Renal cortex interstitium (tissue), 11 donors: Measurements from ENCODE around the gene RASAL2. TPM values are rescaled to one million over a fixed set of nuclear protein-coding genes. Genes with fewer than 3 reads are reported as not detected.
"Not testable (repeated sequence)": the region's sequence is repeated elsewhere in the genome, so short reads cannot be mapped to it uniquely, and the experiment has no call there.

Experiments used
- DNase-seq, 11 donors: peaks; one replicate each; pipeline ENCODE4 v3.0.0-alpha.2; 2013; ENCODE audit warnings: low read depth in 9 of 11, low spot score in 4 of 11; ENCODE audit errors: extremely low read depth in 1 of 11
- polyA plus RNA-seq, 3 donors: library from polyadenylated mRNA; unstranded; fragments of 120-200 nt; gene quantifications; one replicate each; pipeline ENCODE4 v1.2.1, GENCODE V29; 2013; ENCODE audit not compliant: insufficient read length in 3 of 3

RASAL2 gene
- polyA plus RNA-seq, 3 donors = 18.7 to 23.2 (median 19.6) TPM

DNA sequence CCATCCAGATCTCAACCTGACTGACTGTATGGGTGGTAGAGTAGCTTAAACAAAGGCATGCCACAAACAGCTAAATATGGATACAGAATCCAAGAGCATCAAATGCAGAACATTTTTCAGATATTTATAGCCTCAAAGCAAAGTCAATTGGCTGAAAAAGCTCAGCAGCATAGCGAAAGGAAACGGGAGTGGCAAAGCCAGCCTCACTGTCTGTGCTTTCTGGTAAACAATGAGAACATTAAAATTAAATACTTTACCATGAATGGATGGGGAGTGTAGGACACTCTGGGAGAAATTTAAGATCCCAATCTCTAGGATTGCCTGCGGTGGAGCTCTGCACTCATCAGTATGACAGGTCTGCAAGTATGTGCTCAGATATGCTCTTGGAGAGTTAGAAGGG lies 4.4 kb downstream of the RASAL2 start:
- DNase-seq = no peak

DNA sequence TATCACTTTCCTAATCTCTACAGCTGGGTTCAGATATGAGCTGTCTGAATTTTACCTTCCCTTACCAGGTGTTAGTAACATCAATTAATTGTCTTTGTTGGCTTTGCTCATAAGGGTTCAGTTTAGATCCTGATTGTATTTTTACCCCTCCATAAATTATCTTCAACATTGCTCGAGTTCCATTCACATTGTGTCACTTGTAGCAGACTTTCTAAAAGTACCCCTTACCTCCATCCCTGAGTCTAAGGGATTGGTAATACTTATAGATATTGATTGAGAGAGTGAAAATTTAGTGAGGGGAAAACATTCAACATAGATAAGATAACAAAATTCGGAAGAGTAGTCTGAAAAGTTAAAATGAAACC lies 7.3 kb downstream of the RASAL2 start:
- no peak for DNase-seq

DNA sequence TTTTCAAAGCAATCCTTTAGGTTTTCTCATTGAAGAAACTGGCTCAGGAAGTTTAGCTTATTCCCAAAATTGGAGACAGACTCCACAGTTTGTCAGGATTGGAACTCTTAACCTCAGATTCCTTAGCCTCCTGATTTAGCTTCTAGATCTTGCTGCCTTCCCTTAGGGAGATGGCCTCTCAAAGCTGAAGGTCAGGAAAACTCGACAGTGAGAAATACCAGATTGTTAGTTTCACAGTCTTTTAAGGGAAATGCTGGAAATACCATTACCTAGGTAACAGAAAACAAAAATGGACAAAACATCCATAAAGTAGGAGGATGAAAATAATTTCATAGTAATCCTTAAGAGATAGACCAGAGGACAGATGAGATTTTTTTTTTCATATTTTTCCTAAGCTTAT lies 7.8 kb downstream of the RASAL2 start:
- peak in 1 of 11 donors; percentile 9 for DNase-seq

DNA sequence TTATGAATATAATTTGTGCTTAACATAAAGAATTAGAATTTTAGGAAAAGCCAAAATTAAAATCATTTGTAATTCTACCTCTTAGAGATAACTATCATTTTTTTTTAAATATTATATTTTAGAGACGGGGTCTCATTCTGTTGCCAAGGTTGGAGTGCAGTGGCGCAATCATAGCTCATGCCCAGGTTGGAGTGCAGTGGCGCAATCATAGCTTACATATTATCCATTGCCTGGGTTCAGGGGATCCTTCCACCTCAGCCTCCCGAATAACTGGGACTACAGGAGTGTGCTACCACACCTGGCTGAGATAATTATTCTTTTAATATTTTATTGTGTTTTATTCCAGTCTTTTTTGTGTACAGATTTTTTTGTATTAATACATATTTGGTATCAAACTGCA lies 8.3 kb downstream of the RASAL2 start:
- DNase-seq = no peak

DNA sequence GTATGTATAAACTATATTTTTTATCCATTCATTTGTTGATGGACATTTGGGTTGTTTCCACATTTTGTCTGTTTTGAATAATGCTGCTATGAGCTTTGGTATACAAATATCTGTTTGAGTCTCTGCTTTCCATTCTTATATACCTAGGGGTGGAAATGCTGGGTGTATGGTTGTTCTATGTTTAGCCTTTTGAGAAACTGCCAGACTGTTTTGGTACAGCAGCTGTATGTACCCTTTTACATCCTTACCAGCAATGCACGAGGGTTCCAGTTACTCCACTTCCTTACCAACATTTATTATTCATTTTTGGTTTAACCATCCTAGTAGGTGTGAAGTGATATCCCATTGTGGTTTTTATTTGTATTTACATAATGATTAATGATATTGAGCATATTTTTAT lies 13.9 kb downstream of the RASAL2 start:
- no peak for DNase-seq

DNA sequence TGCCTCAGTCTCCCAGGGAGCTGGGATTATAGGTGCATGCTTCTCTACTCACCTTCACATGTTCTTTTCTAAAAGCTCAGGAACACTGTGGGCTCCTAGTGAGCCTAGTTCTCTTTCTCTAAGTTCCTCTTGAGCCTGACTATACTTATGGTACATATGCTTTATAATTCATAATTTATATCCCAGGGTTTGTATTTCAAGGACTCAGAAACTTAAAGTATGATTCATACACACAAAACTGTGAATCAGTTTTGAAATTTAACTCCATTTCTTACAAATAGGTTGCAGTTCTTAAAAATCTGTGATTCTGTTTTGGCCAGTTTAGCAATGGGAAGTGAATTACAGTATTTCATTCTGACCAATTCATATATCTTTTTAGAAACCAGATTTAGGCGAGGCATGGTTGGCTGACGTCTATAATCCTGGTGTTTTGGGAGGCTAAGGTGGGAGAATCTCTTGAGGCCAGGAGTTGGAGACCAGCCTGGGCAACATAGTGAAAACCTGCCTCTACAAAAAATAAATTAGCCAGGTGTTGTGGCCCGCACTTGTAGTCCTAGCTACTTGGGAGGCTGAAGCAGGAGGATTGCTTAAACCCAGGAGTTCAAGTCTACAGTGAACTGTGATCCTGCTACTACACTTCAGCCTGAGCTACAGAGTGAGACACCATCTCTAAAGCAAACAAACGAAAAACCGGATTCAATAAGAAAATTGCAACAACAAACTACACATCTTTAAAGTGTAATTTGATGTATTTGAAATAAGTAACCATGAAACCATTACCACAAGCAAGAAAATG lies 15.6 kb downstream of the RASAL2 start:
- DNase-seq = no peak

DNA sequence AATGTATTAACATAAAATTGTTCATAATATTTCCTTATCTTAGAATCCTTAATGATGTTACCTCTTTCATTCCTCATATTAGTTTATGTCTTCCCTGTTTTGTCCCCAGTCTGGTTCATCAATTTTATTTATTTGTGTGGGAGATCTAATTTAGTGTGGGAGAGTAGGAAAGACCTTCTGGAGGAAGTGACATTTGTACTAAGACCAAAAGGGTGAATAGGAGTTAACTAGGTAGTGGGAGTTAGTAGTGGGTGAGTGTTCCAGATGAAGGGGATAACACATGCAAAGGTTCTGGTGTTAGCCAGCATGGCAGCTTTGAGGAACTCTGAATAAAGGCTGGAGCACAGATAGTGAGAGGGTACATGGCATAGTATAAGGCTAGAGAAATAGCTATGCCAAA lies 21.4 kb downstream of the RASAL2 start:
- no peak for DNase-seq

DNA sequence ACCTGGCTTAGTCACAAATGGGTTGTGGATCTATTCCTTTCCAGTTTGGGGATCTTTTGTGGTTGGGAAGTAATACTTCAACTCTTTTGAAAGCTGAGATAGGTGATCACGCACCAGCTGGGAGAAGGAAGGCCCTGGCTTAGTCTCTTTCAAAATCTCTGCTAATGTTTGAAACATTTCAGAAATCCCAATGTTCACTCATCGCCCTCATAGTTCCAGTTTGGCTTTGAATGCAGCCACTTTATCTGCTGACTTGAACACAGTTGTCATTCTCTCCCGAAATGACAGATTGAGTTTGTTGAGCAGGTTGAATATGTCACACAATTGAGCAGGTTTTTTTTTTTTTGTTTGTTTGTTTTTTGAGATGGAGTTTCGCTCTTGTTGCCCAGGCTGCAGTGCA lies 24.6 kb downstream of the RASAL2 start:
- no peak for DNase-seq

DNA sequence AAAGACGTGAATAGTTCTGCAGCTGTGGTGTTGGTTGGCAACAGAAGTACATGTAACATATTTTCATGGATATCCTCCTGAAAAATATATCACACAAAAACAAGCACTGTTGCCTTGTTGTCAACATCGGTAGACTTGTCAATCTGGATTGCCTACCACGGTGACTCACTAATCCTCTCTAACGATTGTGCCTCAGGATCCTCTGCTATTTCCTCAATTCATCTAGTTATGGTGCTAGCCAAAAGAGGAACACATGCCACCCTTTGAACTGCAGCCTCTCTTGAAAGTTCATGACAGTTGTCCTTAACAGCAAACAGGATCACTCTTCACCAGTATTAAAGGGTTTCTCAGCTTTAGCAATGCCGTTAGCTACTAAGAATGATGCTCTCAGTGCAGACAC lies 25.7 kb downstream of the RASAL2 start:
- no peak for DNase-seq

DNA sequence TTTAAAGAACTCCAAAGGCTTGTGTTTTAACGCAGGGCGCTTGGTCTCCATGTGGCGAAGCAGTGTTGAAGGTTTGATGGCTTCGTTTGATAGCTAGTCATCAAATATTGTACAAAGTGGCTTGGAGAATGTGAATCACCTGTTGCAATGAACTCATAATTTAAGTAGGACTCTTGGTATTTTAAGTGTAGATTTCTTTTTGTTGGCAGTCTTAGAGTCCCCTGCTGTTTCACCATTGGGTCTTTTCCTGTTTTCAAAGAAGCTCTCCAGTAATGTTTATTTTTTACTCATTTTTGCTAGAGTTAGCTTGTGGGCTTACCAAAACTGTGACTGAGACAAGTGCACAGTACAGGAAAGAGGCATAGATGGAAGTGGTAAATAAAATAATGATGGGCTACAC lies 26.2 kb downstream of the RASAL2 start:
- no peak for DNase-seq

DNA sequence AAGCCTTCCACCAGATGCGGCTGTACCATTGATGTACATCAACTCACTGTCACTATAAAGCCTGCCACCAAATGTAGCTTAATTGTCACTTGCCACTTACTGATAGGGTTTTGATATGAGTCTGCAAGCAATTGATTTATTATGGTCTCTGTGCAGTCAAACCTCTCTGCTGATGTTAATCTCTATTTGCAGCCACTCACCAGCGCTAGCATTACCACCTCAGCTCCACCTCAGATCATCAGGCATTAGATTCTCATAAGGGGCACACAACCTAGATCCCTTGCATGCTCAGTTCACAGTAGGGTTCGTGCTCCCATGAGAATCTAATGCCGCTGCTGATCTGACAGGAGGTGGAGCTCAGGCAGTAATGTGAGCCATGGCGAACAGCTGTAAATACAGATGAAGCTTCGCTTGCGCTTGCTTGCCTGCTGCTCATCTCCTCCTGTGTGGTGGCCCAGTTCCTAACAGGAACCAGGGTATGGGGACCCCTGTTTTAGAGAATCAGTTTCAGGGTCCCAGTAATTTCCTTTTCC lies 26.7 kb downstream of the RASAL2 start:
- not testable (repeated sequence) for DNase-seq

DNA sequence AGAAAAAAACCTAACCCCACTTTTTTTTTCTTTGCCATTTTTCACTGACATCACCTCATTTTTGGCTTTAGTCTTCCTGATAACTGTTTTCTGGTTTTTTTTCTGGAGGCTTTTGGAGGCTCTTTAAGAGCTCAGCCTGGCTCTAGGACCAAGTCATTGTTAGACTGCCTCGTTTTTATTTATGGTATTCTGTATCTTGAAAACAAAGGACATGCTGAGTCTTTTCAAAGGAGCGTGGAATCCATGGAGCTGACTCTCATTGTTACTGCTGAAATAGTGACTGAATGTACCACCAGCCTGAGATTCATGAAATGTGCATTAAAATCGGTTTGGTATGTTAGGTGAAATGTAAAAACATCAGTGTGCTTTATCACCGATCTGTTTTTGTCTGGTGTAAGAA lies 28.0 kb downstream of the RASAL2 start:
- DNase-seq = no peak

DNA sequence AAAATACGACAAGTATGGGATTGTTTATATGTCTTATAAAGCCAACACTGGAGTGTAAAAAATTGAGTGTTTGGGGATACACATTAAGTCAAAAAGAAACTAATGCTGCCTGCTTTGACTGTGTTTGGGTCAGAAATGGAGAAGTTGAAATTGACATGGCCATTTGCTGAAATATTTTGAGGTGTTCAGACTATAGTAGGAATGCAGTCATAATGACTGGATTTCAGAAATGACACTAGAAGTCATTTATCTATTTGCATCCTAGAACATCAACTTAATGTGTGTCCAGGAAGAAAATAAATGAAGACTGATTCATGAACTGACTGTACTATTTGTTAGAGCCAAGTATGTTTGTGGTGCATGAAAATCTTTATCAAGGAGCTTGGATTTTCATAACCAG lies 28.4 kb downstream of the RASAL2 start:
- DNase-seq = no peak

DNA sequence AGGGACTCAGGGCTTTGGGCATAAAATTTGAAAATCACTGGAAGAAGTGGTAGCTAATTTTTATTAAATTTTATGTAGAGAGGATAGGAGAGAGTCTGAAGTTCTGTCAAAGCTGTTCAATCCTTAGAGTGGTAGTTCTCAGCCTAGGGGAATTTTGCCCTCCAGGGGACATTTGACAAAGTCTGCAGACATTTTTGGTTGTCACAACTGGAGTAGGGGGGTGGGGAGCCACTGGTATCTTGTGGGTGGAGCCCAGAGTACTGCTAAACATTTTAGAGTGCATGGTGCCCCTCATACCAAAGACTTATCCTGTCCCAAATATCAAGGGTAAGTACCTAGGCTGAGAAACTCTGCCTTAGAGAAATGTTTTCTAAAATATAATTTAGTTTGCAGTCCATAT lies 30.2 kb downstream of the RASAL2 start:
- no peak for DNase-seq

DNA sequence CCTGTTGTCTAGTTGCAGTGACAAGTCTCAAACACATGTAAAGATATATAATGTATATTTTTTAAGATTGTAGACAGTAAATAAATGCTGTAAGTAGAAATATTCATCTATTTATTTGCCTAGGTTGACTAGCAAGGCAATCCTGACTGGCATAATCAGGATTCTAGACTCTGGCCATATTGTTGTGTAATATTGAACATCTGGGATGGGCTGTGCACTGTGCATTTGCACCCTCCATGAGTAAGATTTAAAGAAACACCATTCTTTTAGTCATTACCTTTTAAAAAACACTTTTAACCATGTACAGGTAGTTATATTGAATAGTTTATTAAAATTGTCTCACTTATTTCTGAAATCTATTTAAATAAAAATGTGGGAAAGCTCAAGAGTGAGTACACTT lies 32.4 kb downstream of the RASAL2 start:
- no peak for DNase-seq

DNA sequence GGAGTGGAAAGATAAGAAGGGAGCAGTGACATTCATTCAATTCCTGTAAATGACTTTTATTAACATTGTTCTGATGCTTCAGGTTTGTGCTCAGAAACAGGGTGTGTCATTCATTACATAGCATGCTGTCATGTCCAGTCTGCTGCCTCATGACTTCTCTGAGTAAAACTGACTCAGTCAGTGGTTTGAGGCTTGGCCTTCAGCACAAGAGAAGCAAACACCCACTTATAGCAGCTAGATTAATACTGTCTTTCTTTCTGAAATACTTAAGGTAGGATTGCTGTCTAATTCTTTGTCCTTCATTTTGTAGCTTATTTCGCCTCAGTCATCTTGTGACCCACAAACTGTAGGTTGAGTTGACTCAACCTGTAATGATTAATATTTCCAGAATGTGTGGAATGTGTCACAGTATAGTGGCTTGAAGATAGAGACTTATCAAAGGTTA lies 32.9 kb downstream of the RASAL2 start:
- no peak for DNase-seq

DNA sequence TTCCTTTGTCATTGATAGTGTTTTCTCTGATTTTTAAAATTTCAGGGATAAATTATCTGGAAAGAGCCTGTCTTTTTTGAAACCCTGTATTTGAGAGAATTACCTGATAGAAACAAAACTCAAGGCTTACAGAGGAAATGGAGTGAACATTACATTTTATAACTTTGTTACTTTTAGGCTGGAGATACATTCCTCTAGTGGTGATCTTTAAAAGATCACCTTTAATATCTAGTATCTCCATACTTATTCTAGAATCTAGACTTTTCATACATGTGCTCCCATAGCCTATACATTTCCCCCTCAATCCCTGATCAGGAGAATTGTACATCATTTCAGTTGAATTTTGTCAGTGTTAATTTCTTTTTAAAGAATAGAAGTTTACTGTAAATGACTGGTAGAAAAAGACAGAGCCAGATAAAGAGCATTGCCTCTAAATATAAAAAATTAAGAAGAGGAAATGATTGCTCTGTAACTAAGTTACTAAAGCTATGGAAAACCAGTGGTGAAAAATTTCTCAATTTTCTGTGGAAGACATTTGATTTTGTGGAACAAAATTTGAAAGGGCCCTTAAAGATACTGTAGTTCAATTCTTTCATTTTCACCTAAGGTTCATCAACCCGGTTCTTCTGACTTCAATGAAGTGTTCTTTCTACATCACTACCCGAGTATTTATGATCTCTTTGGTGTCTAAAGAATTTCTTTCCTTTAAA lies 33.7 kb downstream of the RASAL2 start:
- no peak for DNase-seq

DNA sequence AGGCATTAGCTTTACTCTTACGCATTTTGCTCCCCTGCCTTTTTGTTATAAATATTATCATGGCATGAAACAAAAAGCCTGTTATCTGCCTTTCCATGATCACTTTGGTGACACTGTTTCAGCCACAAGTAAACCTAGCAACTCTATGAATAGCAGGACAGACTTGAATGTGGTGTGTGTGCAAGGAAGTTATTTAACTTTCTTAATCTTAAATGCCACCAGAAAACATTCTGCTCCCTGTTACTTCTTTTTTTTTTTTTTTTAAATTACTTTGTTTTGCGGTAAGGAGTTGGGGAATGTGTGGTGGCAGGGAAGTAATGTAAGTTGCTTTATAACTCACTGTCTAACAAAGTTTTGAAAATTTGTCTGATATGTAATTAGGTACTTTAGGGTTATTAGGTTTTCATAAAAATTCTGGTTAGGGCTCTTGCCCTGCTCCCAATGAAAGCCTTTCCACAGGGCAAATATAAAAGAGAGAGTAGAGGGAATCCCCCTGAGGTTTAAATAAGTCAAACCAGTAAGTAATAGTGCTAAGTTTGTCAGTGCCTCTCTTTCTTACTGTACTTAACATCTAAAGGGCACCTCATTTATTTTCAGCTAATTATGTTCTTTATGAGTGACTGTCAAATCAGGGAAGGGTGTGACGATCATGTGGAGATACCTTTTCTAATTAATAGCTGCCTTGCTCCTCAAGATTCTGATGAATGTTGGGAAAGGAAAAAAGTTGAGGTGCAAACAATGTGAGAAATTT lies 39.5 kb downstream of the RASAL2 start:
- no peak for DNase-seq

DNA sequence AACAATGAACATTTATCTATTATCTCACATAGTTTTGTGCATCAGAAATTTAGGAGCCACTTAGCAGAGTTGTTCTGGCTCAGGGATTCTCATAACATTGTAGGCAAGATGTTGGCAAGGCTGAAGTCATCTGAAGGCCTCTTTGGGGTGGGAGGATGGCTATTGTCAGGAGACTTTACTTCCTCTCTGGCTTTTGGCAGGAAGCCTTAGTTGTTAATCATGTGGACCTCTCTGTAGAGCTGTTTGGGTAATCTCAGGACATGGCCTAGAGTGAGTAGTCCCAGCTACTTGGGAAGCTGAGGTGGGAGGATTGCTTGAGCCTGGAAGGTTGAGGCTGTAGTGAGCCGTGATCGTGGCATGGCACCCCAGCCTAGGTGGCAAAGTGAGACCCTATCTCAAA lies 40.2 kb downstream of the RASAL2 start:
- DNase-seq = no peak

DNA sequence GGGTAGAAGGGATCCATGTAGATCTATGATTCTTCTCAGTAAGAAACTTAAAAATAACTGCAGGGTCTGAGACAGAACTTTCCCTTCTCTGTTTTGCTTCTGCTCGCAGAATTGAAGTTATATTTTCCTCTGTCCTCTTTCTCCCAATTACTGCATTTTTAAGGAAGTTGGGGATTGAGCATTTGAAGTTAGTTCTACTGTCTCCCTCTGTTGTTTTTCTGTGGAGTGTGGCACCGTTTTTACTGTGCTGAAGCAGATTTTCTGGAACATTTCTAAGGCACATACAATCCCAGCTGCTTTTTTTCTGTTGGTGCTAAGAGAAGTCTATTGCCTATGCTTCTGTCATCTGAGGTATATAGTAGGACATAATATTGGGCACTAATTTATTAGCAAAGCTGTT lies 43.3 kb downstream of the RASAL2 start:
- no peak for DNase-seq
